SU-DHL-6 (cell line): ENCODE measurements around the gene ZNF804B.

ENCODE experiments used
- EZH2phosphoT487 ChIP-seq: fragments of 200-600 bp; sonication (generic), shearing (Covaris generic); conservative IDR thresholded peaks from 2 replicates; pipeline ENCODE4 v1.6.1; 2018; ENCODE audit warnings: mild to moderate bottlenecking, antibody characterized with exemption, low read length, moderate library complexity, mixed read lengths
- TF ChIP-seq, protein P1 (sequence below): fragments of 200-600 bp; sonication (generic); IDR thresholded peaks from one replicate; pipeline ENCODE4 v1.5.1; 2017; ENCODE audit warnings: antibody characterized with exemption, mild to moderate bottlenecking, low read length, moderate library complexity; ENCODE audit not compliant: insufficient read depth, poor library complexity, severe bottlenecking

DNA sequence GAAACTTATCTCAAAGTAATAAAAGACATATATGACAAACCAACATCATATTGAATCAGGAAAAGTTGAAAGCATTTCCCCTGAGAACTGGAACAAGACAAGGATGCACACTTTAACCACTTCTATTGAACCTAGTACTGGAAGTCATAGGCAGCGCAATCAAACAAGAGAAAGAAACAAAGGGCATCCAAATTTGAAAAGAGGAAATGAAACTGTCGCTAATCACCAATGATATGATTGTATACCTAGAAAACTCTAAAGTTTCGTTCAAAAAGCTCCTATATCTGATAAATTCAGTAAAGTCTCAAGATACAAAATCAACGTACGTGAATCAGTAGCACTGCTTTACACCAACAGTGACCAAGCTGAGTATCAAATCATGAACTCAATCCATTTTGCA, 173.8 kb downstream of the ZNF804B start:
- TF ChIP-seq, protein P1, sequence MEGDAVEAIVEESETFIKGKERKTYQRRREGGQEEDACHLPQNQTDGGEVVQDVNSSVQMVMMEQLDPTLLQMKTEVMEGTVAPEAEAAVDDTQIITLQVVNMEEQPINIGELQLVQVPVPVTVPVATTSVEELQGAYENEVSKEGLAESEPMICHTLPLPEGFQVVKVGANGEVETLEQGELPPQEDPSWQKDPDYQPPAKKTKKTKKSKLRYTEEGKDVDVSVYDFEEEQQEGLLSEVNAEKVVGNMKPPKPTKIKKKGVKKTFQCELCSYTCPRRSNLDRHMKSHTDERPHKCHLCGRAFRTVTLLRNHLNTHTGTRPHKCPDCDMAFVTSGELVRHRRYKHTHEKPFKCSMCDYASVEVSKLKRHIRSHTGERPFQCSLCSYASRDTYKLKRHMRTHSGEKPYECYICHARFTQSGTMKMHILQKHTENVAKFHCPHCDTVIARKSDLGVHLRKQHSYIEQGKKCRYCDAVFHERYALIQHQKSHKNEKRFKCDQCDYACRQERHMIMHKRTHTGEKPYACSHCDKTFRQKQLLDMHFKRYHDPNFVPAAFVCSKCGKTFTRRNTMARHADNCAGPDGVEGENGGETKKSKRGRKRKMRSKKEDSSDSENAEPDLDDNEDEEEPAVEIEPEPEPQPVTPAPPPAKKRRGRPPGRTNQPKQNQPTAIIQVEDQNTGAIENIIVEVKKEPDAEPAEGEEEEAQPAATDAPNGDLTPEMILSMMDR: no peak
- TF ChIP-seq EZH2phosphoT487: no peak
